Mammary epithelial cell (primary cell): ENCODE measurements around the gene TMEM94.

Source experiments
- CTCF ChIP-seq, 2 donors: IDR thresholded peaks in 1 of 2; conservative IDR thresholded peaks in 1 of 2; 2 replicates each; pipeline ENCODE4 v1.5.1; 2011 to 2012; ENCODE audit warnings: inconsistent platforms in 2 of 2, low read length in 2 of 2, mild to moderate bottlenecking in 2 of 2, control low read depth in 1 of 2, low read depth in 1 of 2; ENCODE audit not compliant: insufficient read depth in 1 of 2; ENCODE audit errors: extremely low read depth in 1 of 2
- EZH2 ChIP-seq: IDR thresholded peaks from 2 replicates; pipeline ENCODE4 v1.6.1; 2012; ENCODE audit warnings: low read length, inconsistent platforms, borderline replicate concordance

- TF ChIP-seq CTCF (conservative IDR thresholded peaks at IDR 0.05 in 1 of 2, IDR thresholded peaks at IDR 0.05 in 1 of 2; ENCODE audit: extremely low read depth in 1 of 2, insufficient read depth in 1 of 2, low read depth in 1 of 2, low read length in 2 of 2), result no peak
- no peak for TF ChIP-seq EZH2
Observed at GRCh38 chr17:75411328-75412067, 44.9 kb upstream of the TMEM94 start.
